Measurements from ENCODE around the gene ALDH1L1.

ALDH1L1 gene

GRCh38 chr3:126125781-126126251 is 54.6 kb downstream of the ALDH1L1 start:
- no peak for TF ChIP-seq CTCF (conservative IDR thresholded peaks at IDR 0.05; ENCODE audit: low read depth, low read length)
- H3K36me3 ChIP-seq (ENCODE audit: insufficient read depth), result no peaks in the 10 kb centered on the region

DNA sequence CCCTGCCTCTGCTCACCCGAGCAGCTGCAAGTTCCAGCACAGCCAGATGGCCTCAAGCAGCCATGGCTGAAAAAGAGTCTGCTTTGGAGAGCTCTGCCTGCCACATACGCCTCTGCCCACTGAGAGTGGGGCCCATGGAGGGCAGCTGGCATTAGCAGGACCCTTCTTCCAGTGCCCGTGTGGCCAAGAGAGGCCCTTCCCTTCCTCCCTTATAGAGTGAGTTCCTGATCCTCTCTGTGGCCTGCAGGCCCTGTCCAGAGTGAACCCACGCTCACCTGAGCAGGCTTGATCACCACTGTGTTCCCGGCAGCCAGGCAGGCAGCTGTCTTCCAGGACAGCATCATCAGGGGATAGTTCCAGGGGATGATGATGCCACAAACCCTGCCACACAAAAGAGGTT is 55.0 kb downstream of the ALDH1L1 start:
- Histone ChIP-seq H3K27ac (no peak overlapping the region), H3K79me2 (ENCODE audit: insufficient read depth, low read depth) (no peaks in the 10 kb centered on the region), H3K27me3 (ENCODE audit: insufficient read depth, low read depth) (no peaks in the 10 kb centered on the region), H3K9ac (no peak overlapping the region), H3K36me3 (ENCODE audit: insufficient read depth) (no peaks in the 10 kb centered on the region), H3K4me2 (no peak overlapping the region), H4K20me1 (ENCODE audit: insufficient read depth) (no peaks in the 10 kb centered on the region), H3K4me1 (ENCODE audit: low read depth, poor library complexity, severe bottlenecking) (no peaks in the 10 kb centered on the region), H2AFZ (ENCODE audit: low read depth) (no peak overlapping the region), H3K4me3 (IDR thresholded peaks at IDR 0.05; ENCODE audit: insufficient read depth, low read depth, low read length) (no peak overlapping the region)
- no peak for TF ChIP-seq CTCF (conservative IDR thresholded peaks at IDR 0.05; ENCODE audit: low read depth, low read length)

More at GRCh38 chr3:126125781-126126251, 54.6 kb downstream of the ALDH1L1 start:
- Histone ChIP-seq H3K79me2 (ENCODE audit: insufficient read depth, low read depth) (no peaks in the 10 kb centered on the region), H3K27ac (no peak overlapping the region), H3K4me3 (IDR thresholded peaks at IDR 0.05; ENCODE audit: insufficient read depth, low read depth, low read length) (no peak overlapping the region), H4K20me1 (ENCODE audit: insufficient read depth) (no peaks in the 10 kb centered on the region), H3K4me1 (ENCODE audit: low read depth, poor library complexity, severe bottlenecking) (no peaks in the 10 kb centered on the region), H3K4me2 (no peak overlapping the region), H3K27me3 (ENCODE audit: insufficient read depth, low read depth) (no peaks in the 10 kb centered on the region), H3K9ac (no peak overlapping the region), H2AFZ (ENCODE audit: low read depth) (no peak overlapping the region)

- Histone ChIP-seq H3K36me3 (ENCODE audit: insufficient read depth) (no peaks in the 10 kb centered on the region), H3K4me2 (no peak overlapping the region), H3K4me1 (ENCODE audit: low read depth, poor library complexity, severe bottlenecking) (no peaks in the 10 kb centered on the region), H3K4me3 (IDR thresholded peaks at IDR 0.05; ENCODE audit: insufficient read depth, low read depth, low read length) (no peak overlapping the region), H3K79me2 (ENCODE audit: insufficient read depth, low read depth) (no peaks in the 10 kb centered on the region), H4K20me1 (ENCODE audit: insufficient read depth) (no peaks in the 10 kb centered on the region), H3K27me3 (ENCODE audit: insufficient read depth, low read depth) (no peaks in the 10 kb centered on the region), H3K9ac (no peak overlapping the region), H3K27ac (no peak overlapping the region), H2AFZ (ENCODE audit: low read depth) (no peak overlapping the region)
- no peak for TF ChIP-seq CTCF (conservative IDR thresholded peaks at IDR 0.05; ENCODE audit: low read depth, low read length)
These were observed 55.5 kb downstream of the ALDH1L1 start for GRCh38 chr3:126124896-126125295.

DNA sequence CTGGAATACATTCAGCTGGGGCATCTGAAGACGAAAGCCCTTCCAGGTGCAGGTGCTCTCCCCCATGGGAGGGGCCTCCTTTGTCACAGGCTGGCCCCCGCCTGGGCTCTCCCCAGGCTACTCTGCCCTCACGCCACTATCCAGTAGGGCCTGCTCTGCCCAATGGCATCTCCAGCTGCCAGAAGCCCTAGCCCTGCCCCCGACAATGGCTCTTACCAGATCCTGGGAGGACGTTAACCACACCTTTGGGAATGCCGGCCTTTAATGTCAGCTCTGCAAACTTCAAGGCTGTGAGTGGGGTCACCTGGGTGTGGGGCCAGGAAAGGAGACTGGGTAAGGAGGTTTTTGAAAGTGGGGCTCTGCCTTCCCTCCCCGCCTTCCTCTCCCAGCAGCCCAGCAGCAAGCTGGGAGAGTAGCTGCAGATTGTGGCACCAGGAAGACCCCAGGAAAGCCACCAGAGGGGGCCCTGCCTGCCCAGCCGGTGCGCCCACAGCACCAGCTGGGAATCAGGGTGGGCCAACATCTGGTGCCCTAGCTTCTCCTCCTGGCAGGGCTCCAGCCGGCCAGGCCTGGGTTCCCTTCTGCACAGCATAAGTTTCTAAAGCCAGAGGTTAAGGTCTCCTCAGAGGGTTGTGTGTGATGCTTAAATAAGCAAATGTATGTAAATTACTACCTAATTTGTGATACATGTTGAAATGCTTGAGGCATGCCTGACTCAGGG is 56.1 kb downstream of the ALDH1L1 start:
- no peaks in the 10 kb centered on the region for H3K79me2 ChIP-seq (ENCODE audit: insufficient read depth, low read depth)
- no peak overlapping the region for H3K9ac ChIP-seq
- H3K4me1 ChIP-seq (ENCODE audit: low read depth, poor library complexity, severe bottlenecking), result no peaks in the 10 kb centered on the region
- H3K4me2 ChIP-seq, result no peak overlapping the region
- no peak for TF ChIP-seq CTCF (conservative IDR thresholded peaks at IDR 0.05; ENCODE audit: low read depth, low read length)
- H3K27me3 ChIP-seq (ENCODE audit: insufficient read depth, low read depth), result no peaks in the 10 kb centered on the region
- H3K27ac ChIP-seq, result no peak overlapping the region
- no peak overlapping the region for H2AFZ ChIP-seq (ENCODE audit: low read depth)
- no peaks in the 10 kb centered on the region for H3K36me3 ChIP-seq (ENCODE audit: insufficient read depth)
- H3K4me3 ChIP-seq (IDR thresholded peaks at IDR 0.05; ENCODE audit: insufficient read depth, low read depth, low read length), result no peak overlapping the region
- H4K20me1 ChIP-seq (ENCODE audit: insufficient read depth), result no peaks in the 10 kb centered on the region

All from KMS-11 (cell line).